Mesenteric fat pad (tissue), 1 donor: Measurements from ENCODE around the gene THOC5. TPM values are rescaled to one million over a fixed set of nuclear protein-coding genes. Genes with fewer than 3 reads are reported as not detected.
"Not testable (repeated sequence)": the region's sequence is repeated elsewhere in the genome, so short reads cannot be mapped to it uniquely, and the experiment has no call there.

Experiments used
- DNase-seq: peaks from one replicate; pipeline ENCODE4 v3.0.0-alpha.2; 2020; ENCODE audit warnings: low spot score
- total RNA-seq: library from RNA; stranded (reverse); fragmentation: NEBNext Ultra II Directional; extraction: Animal tissue kit (Norgen Biotek cat#: 25700); gene quantifications from one replicate; pipeline ENCODE4 v1.2.1, GENCODE V29; 2021
- donor health status: DM: yes; HTN: yes; CAD: no.

THOC5 gene
- total RNA-seq, 1 donor from 2014 or later, result 33.3 TPM

- no peak for DNase-seq
Measured at GRCh38 chr22:29511126-29511862, 42.3 kb downstream of the THOC5 start.

GRCh38 chr22:29510542-29510941 is 43.0 kb downstream of the THOC5 start:
- DNase-seq, result no peak

- DNase-seq, result no peak
Measured at GRCh38 chr22:29509815-29510214, 43.7 kb downstream of the THOC5 start.

GRCh38 chr22:29509298-29509697 is 44.3 kb downstream of the THOC5 start:
- no peak for DNase-seq

- no peak for DNase-seq
Measured at GRCh38 chr22:29503811-29504372, 49.7 kb downstream of the THOC5 start.

GRCh38 chr22:29499852-29500251 is 53.7 kb downstream of the THOC5 start:
- no peak for DNase-seq

- DNase-seq, result no peak
Measured at GRCh38 chr22:29493636-29494035, 59.9 kb downstream of the THOC5 start.

GRCh38 chr22:29491012-29491411 is 62.5 kb downstream of the THOC5 start:
- no peak for DNase-seq

- DNase-seq, result not testable (repeated sequence)
Measured at GRCh38 chr22:29489127-29489780, 64.3 kb downstream of the THOC5 start.

- no peak for DNase-seq
Measured at GRCh38 chr22:29487426-29487986, 66.1 kb downstream of the THOC5 start.

- DNase-seq, result no peak
Measured at GRCh38 chr22:29485448-29485847, 68.1 kb downstream of the THOC5 start.

GRCh38 chr22:29484642-29485041 is 68.9 kb downstream of the THOC5 start:
- no peak for DNase-seq

GRCh38 chr22:29483254-29483653 is 70.3 kb downstream of the THOC5 start:
- DNase-seq, result no peak

- DNase-seq, result no peak
Measured at GRCh38 chr22:29482726-29483125, 70.8 kb downstream of the THOC5 start.

GRCh38 chr22:29482253-29482652 is 71.3 kb downstream of the THOC5 start:
- DNase-seq, result no peak

- no peak for DNase-seq
Measured at GRCh38 chr22:29481265-29482000, 72.1 kb downstream of the THOC5 start.

- DNase-seq, result no peak
Measured at GRCh38 chr22:29480512-29481264, 72.9 kb downstream of the THOC5 start.

GRCh38 chr22:29480262-29480511 is 73.4 kb downstream of the THOC5 start:
- DNase-seq, result no peak

GRCh38 chr22:29479417-29480261 is 73.9 kb downstream of the THOC5 start, which contains the start of gene NEFH:
Gene NEFH, plus strand, starts transcription at chr22:29480218. Its CDS starts 45 bp downstream, at chr22:29480263.
- DNase-seq, result no peak
